ENCODE data around the gene PWWP2B. TPM values are rescaled to one million over a fixed set of nuclear protein-coding genes. Genes with fewer than 3 reads are reported as not detected.

PWWP2B gene
- polyA plus RNA-seq, 5 donors, result 6.1 to 18.4 (median 10.7) TPM

DNA sequence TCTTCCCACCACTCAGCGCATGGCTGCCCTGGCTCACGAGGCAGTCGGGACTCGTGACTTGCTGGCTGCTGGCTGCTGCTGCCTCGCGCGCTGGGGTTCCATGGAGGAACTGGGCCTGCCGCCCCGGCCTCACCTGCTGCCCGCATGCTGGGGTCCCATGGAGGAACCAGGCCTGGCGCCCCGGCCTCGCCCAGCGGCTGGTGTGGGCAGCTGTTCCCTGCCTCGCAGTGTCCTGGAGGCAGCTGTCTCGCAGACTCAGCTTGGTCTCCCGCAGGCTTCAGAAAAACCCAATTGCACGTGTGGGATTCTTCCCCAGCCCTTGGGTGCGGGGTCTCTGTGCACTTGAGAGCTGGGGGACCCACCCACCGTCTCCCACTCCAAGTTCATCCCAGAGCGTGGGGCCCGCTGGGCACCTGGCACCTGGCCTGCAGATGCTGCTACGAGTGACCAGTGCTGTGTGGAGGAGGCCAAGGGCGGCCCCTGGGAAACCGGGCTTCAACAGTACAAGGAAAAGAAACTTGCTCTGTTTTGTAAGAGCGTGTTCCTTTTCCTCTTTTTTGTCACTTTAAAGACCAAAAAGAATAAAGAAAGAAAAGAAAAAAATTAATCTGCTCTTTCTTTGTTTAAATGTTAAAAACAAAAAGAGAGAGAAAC is 20.4 kb downstream of the PWWP2B start:
- DNase-seq, result no peak

DNA sequence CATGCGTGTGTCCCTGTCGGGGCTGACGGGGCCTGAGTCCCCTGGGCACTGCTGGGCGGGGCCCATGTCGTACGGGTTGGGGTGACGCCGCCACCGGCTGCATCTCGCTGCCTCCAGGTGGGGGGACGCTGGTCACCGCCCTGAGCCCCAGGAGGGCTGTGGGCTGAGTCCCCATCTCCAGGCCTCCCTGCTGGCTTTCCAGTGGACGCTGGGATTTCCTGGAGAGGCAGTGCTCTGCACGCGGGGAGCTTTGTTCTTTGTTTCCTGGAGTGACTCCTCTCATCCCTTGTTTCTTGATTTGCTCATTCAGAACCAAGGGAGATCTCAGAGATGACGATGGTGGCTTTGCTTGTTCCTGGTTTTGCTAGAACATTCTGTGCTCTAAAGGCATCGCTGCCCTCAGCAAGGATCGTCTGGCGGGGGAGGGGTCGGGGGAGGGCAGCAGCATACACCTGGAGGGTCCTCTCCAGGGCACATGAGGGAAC is 21.0 kb downstream of the PWWP2B start:
- no peak for DNase-seq

DNA sequence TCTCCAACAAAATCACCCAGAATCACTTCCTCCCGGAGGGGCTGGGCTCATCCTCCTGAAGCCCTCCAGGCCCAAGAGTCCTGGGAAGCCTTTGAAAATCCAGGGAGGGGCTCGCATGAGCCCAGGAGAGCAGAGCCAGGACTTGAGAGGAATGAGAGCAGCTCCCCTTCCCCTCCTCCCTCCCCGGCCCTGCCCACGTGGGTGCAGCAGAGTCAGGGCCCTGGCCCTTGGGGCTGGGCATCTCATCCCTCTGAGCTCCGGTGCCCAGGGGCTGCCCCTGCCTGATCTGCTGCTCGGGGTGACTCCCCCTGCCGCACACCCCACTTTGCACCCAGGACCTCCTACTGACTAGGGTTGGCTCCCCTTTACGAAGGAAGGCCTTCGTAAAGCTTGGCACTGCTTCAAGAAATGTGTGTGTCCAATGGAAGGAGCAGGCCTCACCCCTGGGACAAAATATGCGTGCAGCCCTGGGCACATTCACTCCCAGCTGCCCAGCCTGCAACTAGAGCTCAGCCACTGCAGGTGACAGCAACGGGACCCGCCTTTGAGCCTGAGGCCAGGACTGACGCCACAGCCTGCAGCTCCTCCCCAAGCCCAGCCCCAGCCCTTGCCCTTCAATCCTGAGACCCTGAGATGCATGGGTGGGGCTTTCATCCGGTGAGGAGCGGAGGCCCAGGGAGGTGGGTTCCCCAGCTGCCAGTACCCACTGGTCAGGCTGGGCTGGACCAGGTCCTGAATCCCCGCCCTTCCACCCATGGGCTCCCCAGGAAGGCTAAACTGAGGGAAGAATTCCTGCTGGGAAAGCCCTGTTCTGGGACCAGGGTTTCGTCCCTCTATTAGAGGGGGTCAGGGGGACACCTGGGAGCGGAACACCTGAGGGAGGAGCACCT is 21.8 kb downstream of the PWWP2B start:
- DNase-seq, result peak in 1 of 2 donors; percentile 68

DNA sequence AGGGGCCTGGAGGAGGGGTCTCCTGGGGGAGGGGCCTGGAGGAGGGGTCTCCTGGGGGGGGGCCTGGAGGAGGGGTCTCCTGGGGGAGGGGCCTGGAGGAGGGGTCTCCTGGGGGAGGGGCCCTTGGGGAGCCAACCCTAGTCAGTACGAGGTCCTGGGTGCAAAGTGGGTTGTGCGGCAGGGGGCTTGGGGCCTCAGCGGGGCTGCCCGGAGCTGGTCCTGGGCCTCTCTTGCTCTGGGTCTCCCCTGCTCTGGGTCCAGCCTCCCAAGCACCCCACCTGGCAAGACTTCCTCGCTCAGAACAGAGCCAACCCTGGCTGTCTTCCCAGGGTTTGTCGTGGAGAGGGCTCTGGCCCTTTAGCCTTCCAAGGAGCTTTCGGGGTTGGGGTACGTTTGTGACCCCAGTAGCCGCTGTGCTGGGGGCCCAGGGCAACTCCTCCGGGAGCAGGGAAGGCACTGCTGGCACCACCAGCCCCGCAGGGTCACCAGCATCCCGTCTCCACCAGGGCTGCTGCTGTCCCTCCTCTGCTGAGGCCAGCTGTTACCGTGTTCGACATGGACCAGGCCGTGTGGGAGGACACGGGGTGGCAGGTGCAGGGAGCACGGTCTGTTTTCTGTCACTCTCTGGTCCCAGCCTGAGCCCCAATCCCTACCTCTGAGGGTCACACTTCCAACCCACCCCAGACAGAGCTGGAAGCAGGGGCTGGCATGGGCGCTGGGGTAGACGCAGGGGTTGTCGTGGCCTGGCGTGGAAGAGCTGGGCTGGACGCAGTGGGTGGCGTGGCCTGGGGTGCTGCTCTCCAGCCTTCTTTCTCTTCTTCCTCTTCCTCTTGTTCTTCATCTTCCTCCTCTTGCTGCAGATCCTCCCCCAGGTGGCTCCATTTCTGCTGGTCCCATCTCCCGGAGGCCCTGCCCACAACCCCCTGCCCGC is 22.8 kb downstream of the PWWP2B start:
- no peak for DNase-seq

DNA sequence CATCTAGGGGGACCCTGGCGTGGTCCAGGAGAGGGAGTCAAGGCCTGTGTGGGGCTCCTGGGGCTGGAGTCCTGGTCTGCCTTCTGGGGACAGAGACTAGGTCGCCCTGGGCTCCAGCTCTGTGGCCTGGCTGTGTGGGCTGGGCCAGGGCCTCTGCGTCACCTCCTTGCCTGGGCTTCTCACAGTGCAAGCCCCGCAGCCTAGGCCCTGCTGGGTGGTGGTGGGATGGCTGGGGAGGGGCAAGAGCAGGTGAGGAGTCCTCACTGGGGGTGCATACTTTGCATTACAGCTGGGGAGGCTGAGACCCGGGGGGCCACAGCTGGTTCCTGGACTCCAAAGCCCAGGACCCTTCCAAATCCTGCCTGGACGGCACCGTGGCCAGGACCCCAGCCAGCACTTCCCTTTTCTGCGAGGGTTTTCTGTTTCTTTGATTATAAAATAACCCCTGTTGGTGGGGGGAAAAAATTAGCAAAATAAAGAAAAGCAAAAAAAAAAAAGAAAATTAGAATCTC is 23.5 kb downstream of the PWWP2B start:
- DNase-seq, result no peak

DNA sequence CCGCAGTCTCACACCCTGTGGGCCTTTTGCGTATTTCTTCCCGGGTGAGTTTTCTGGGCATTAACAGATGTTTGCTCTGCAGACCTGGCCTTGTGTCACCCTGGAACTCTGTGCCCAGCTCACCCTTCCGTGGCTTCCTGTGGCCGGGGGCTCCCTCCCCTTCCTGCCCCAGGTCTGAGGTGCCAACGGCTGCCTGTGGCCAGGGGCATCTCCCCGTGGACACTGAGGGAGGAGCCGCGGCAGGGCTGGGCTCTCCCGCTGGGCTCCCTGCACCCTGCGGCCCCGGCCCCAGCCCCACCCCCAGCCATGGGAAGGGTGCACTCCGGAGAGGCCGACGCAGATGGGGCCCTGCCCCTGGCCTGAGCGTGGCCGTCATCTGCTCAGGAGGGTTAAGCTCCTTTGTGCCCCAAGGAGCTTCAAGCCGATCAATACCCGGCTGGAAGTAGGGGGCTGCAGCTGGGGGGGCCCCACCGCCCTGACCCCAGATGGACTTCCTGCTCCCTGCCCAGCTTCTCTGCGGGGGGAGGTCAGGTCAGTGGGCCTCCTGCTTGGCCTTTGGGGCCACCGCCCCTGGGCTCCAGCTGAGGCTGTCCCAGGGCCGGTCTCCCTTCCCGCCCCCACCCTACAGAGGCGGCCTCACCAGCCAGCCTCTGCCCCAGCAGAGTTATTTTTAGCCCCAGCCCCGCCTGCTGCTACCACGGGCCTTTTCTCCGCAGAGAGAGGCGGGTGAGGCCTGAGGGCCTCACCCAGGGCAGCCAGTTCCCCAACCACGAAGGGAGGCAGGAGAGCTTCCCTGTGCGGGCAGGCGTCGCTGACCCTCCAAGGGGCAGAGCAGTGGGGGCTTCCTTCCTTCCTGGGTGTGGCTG is 24.2 kb downstream of the PWWP2B start:
- no peak for DNase-seq

DNA sequence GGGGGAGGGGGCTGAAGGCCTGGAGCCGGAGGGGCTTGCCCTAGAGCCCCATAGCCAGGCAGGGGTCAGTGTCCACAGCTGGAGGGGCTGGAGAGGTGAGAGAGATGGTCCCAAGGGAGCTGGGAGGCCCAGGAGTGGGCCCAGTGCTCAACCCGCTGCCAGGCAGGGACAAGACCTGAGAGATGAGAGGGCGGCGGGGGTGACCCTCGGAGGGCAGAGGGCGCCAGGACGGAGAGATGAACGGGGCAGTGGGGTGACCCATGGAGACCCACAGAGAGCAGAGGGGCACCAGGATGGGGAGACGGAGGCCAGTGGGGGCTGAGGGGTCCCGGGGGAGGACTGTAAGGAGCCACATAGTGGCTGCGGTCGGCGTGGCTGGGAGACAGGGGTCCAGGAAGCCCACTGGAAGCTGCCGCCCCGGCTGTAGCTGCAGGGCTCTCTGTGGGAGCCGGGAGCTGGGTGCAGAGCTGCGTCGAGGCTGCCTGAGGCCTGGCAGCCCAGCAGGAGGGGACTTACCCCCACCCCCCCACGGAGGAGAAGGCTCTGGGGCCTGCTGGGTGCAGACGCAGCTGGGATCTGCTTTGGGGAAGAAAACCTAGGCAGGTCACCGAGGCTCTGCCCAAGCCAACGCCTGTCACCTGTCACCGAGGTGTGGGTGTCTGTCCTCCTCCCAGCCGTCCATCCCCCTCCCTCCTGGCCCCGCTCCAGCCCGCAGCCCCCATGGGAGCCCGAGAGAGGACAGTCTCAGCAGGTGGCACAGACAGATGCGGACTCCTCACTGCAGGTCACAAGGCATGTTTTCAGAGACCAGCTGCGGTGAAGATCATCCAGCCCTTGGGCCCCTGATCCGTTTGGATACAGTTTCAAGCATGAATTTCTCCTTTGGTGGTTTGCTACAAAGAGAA is 25.1 kb downstream of the PWWP2B start:
- no peak for DNase-seq

DNA sequence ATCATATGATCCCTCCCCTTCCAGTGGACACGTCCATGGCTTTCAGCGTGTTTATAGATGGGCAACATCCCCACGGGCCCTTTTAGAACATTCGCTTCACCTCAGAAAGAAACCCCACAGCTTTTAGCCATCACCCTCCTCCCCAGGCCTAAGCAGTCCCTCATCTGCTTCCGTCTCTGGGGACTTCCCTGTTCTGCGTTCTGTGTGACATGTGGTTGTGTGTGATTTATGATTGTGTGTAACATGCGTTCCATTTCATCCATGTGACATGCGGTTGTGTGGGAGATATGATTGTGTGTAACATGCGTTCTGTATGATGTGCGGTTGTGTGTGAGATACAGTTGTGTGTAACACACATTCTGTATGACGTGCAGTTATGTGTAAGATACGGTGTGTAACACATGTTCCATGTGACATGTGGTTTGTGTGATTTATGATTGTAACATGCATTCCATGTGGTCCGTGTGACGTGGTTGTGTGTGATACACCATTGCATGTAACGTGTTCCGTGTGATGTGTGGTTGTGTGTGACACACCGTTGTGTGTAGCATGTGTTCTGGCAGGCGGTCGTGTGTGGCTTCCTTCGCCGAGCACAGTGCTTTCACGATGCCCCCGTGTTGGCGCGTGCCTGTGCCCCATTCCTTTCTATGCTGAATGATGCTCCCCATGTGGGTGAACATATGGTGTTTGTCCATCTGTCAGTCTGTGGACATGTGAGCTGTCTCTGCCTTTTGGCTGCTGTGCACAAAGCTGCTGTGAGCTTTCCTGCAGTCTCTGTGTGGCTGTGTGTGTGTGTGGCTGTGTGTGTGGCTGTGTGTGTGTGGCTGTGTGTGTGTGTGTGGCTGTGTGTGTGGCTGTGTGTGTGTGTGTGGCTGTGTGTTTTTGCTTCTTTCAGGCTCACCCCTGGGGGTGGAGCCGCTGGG is 26.2 kb downstream of the PWWP2B start:
- DNase-seq, result no peak

DNA sequence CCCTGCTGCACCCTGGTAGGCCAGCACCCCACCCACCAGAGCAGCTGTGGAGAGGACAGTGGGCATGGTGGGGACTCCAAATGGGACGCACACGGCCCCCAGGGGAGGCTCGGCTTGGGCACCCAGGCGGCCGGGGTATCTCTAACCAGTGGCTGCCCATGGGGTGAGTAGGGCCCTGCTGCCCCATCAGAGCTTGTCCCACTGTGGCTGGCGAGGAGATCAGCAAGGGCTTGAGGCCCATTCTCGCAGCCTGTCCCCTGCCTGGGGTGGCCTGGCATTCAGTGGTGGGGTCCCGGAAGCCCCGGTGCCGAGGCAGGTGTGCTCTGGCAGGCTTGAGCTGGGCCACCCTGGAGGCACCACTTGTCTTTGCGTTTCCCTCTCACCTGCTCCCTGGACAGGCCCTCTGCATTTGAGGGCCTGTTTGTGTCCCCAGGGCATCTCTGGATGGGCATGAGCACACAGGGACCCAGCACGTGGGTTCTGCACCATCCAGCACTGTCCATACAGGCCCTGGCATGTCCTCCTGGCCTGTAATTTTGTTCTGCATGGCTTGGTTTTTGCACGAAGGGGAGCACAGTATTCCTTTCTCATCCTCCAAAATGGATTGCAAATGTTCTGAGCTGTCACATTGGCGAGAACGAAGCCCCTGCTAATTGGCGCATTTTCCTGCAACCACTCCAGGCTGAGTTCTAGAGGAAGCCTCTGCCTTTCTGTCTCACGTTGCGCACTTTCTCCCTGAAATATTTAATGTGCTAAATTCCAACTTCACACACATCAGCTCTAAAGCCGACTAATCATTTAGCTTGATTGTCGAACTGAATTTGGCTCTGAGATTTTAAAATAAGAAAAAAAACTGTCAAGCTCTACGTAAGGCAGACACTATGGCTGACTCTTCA is 27.2 kb downstream of the PWWP2B start:
- DNase-seq, result no peak

DNA sequence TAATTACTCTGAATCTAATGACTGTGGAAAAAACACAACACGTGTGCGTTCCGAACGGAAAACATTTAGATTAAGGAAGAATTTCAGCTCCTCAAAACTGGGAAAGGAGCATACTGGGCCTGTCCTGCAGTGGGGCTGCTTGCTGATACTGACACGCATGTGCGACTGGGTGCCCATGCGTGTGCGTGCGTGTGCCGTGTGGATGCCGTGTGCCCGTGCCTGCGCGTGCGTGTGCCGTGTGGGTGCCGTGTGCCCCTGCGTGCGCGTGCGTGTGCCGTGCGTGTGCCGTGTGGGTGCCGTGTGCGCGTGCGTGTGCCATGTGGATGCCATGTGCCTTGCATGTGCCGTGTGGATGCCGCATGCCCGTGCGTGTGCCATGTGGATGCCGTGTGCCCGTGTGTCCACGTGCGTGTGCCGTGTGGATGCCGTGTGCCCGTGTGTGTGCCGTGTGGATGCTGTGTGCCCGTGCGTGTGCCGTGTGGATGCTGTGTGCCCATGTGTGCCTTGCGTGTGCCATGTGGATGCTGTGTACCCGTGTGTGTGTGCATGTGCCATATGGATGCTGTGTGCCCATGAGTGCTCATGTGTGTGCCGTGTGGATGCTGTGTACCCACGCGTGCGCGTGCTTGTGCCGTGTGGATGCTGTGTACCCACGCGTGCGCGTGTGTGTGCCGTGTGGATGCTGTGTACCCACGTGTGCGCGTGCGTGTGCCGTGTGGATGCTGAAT is 28.2 kb downstream of the PWWP2B start:
- DNase-seq, result no peak

DNA sequence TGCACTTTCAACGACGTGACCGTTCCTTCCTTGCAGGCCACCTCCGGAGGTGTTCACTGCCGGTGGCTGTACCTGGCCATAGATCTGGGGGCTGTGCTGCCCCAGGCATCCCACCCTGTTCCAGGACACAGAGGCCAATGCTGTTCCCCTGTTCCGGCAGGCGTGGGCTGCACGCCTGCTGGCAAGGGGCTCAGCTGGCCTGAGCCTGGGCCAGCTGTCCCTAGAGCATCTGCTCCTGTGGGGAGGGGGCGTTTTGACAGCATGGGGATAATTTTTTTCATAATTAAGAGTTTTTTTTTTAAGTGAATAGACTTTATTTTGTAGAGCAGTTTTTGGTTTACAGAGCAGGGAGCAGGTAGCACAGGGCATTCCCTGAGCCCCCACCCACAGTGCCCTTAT is 28.8 kb downstream of the PWWP2B start:
- no peak for DNase-seq

DNA sequence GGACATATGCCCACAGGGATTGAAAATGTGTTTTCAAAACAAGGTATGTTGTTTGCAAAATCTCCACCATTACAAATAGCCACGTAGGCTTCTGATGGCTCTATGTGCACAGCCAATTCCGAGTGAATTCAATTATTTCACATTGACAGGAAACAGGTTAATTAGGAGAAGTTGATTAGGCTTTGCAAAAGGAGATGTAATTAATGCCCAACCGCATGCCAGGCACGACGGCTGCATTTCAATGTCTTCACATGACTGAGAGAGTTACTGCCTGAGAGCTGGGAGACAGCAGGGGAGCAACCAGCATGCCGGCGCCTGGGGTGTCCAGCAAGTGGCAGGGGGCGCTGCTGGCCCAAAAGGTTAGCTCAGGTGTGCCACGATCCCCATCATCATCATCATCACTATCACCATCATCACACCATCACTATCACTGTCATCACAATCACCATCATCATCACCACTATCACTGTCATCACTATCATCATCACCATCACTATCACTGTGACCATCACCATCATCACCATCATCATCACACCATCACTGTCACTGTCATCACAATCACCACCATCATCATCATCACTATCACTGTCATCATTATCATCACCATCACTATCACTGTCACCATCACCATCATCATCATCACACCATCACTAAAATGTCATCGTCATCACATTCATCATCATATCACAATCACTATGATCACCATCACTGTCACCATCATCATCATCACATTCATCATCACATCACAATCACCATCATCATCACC is 30.2 kb downstream of the PWWP2B start:
- DNase-seq, result no peak

DNA sequence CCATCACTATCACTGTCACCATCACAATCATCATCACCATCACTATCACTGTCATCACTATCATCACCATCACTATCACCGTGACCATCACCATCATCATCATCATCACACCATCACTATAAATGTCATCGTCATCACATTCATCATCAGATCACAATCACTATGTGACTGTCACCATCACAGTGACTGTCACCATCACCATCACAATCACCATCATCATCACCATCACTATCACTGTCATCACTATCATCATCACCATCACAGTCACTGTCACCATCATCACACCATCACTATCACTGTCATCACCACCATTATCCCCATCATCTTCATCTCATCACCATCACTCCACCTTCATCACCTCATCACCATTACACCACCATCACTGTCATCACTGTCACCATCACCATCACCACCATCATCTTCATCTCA is 31.0 kb downstream of the PWWP2B start:
- DNase-seq, result no peak

DNA sequence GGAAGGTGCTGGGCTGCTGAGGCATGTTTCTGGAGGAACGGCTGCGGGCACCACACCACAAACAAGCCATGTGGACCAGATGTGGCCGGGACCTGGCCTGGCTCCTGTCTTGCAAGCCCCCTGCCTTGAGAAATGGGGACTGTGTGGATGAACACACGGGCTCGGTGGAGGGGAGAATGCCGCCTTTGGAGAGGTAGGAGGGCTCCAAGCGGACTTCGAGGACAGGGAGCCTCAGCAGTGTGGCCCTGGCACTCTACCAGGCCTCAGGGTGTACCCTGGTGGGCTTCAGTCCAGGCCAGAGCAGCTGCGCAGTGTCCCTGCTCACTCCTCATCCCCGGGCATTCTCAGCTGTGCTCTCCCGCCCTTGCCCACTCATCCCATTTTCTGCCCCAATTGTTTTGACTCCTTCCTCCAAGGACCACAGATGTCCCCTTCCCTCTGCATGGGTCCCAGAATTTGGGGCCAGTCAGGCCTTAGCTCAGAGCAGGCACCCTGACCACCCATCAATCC is 31.5 kb downstream of the PWWP2B start:
- no peak for DNase-seq
